Astrocyte (in vitro differentiated cells and primary cell): ENCODE results near the gene TMEM154. TPM values are rescaled to one million over a fixed set of nuclear protein-coding genes. Genes with fewer than 3 reads are reported as not detected.

Experiments
- DNase-seq: peaks from one replicate; pipeline ENCODE4 v3.0.0-alpha.2; 2010; ENCODE audit warnings: low read depth
- FAIRE-seq: peaks from 2 replicates; lab custom pipeline; 2011; peaks lifted over from hg19 to GRCh38; lab: Jason Lieb, UNC
- H2AFZ ChIP-seq: 2 replicates; pipeline ENCODE4 v1.6.0; 2012; ENCODE audit warnings: low read depth, low read length, inconsistent platforms
- H3K27ac ChIP-seq: 2 replicates; pipeline ENCODE4 v1.5.1; 2011; ENCODE audit warnings: low read depth, low read length, inconsistent platforms
- H3K27me3 ChIP-seq: 2 replicates; pipeline ENCODE4 v1.6.0; 2011; ENCODE audit warnings: low read length, inconsistent platforms; ENCODE audit not compliant: insufficient read depth
- H3K36me3 ChIP-seq: 2 replicates; pipeline ENCODE4 v1.5.1; 2011; ENCODE audit warnings: low read length, inconsistent platforms; ENCODE audit not compliant: insufficient read depth
- H3K4me1 ChIP-seq: 2 replicates; pipeline ENCODE4 v1.5.1; 2011; ENCODE audit warnings: low read length, inconsistent platforms; ENCODE audit not compliant: insufficient read depth
- H3K4me2 ChIP-seq: 2 replicates; pipeline ENCODE4 v1.6.0; 2012; ENCODE audit warnings: low read length, inconsistent platforms
- H3K4me3 ChIP-seq: 2 replicates; pipeline ENCODE4 v1.5.1; 2011; ENCODE audit warnings: low read depth, mild to moderate bottlenecking, low read length, inconsistent platforms; ENCODE audit not compliant: insufficient read depth
- H3K79me2 ChIP-seq: 2 replicates; pipeline ENCODE4 v1.6.0; 2012; ENCODE audit warnings: mild to moderate bottlenecking, low read length, inconsistent platforms; ENCODE audit not compliant: insufficient read depth
- H3K9ac ChIP-seq: 2 replicates; pipeline ENCODE4 v1.6.0; 2012; ENCODE audit warnings: mild to moderate bottlenecking, low read length, inconsistent platforms
- H3K9me3 ChIP-seq: 2 replicates; pipeline ENCODE4 v1.5.1; 2012; ENCODE audit warnings: low read depth, mild to moderate bottlenecking, low read length, inconsistent platforms; ENCODE audit not compliant: insufficient read depth
- H4K20me1 ChIP-seq: 2 replicates; pipeline ENCODE4 v1.6.0; 2012; ENCODE audit warnings: low read length, inconsistent platforms; ENCODE audit not compliant: insufficient read depth
- H3K27ac Mint-ChIP-seq: one replicate; pipeline ENCODE4 v1.8.0; 2021; ENCODE audit warnings: mild to moderate bottlenecking, mixed read lengths; ENCODE audit not compliant: unreplicated experiment
- H3K27me3 Mint-ChIP-seq: one replicate; pipeline ENCODE4 v1.8.0; 2021; ENCODE audit warnings: low read depth, mixed read lengths; ENCODE audit not compliant: unreplicated experiment
- H3K36me3 Mint-ChIP-seq: one replicate; pipeline ENCODE4 v1.8.0; 2021; ENCODE audit warnings: low read depth, mixed read lengths; ENCODE audit not compliant: unreplicated experiment
- H3K4me1 Mint-ChIP-seq: one replicate; pipeline ENCODE4 v1.8.0; 2021; ENCODE audit warnings: low read depth, mixed read lengths; ENCODE audit not compliant: unreplicated experiment
- H3K4me3 Mint-ChIP-seq: one replicate; pipeline ENCODE4 v1.8.0; 2021; ENCODE audit warnings: mild to moderate bottlenecking, moderate library complexity, mixed read lengths; ENCODE audit not compliant: unreplicated experiment
- H3K9me3 Mint-ChIP-seq: one replicate; pipeline ENCODE4 v1.8.0; 2021; ENCODE audit warnings: mild to moderate bottlenecking, mixed read lengths; ENCODE audit not compliant: unreplicated experiment
- CTCF ChIP-seq: IDR thresholded peaks from 2 replicates; pipeline ENCODE4 v1.5.1; 2011; ENCODE audit warnings: low read depth, mild to moderate bottlenecking, inconsistent platforms, low read length, moderate library complexity; ENCODE audit not compliant: insufficient read depth
- EZH2 ChIP-seq: IDR thresholded peaks from 2 replicates; pipeline ENCODE4 v1.6.1; 2012; ENCODE audit warnings: mild to moderate bottlenecking, low read length, inconsistent platforms; ENCODE audit not compliant: insufficient read depth
- total RNA-seq: library from RNA; stranded (reverse); gene quantifications from 2 replicates; pipeline ENCODE4 v1.2.1, GENCODE V29; 2021

TMEM154 gene
- total RNA-seq, 1 donor from 2014 or later = 13.2 TPM

GRCh38 chr4:152644130-152644529 lies 35.7 kb downstream of the TMEM154 start:
- Mint-ChIP-seq H3K36me3 (peaks cover 5% of the 10 kb centered on the region), H3K27ac (no peak overlapping the region), H3K4me1 (peaks cover 6% of the 10 kb centered on the region), H3K9me3 (no peaks in the 10 kb centered on the region), H3K27me3 (no peaks in the 10 kb centered on the region), H3K4me3 (no peak overlapping the region)
- Histone ChIP-seq H3K36me3 (peaks cover 2% of the 10 kb centered on the region), H3K4me2 (no peak overlapping the region), H3K27ac (no peak overlapping the region), H3K9ac (no peak overlapping the region), H3K27me3 (no peaks in the 10 kb centered on the region), H3K4me1 (peaks cover 4% of the 10 kb centered on the region), H3K9me3 (no peaks in the 10 kb centered on the region), H4K20me1 (no peaks in the 10 kb centered on the region), H3K4me3 (no peak overlapping the region), H3K79me2 (no peaks in the 10 kb centered on the region), H2AFZ (no peak overlapping the region)
- DNase-seq (no peak), FAIRE-seq (no peak)
- TF ChIP-seq EZH2 (no peak), CTCF (no peak)

GRCh38 chr4:152643153-152644035 lies 36.4 kb downstream of the TMEM154 start:
- H2AFZ ChIP-seq = no peak overlapping the region
- H3K27me3 ChIP-seq = no peaks in the 10 kb centered on the region
- H3K4me3 ChIP-seq = no peak overlapping the region
- H3K9me3 ChIP-seq = no peaks in the 10 kb centered on the region
- FAIRE-seq (no peak), DNase-seq (no peak)
- Mint-ChIP-seq H3K4me3 (no peak overlapping the region), H3K27me3 (no peaks in the 10 kb centered on the region), H3K4me1 (peaks cover 4% of the 10 kb centered on the region), H3K9me3 (no peaks in the 10 kb centered on the region), H3K36me3 (peaks cover 5% of the 10 kb centered on the region), H3K27ac (no peak overlapping the region)
- TF ChIP-seq CTCF (no peak), EZH2 (no peak)
- H3K36me3 ChIP-seq = peaks cover 2% of the 10 kb centered on the region
- H3K79me2 ChIP-seq = no peaks in the 10 kb centered on the region
- no peak overlapping the region for H3K4me2 ChIP-seq
- H4K20me1 ChIP-seq = no peaks in the 10 kb centered on the region
- no peak overlapping the region for H3K27ac ChIP-seq
- peaks cover 2% of the 10 kb centered on the region for H3K4me1 ChIP-seq
- H3K9ac ChIP-seq = no peak overlapping the region
